HEK293 (cell line): ENCODE data around the gene FOXO1.

Source experiments
- CTCF ChIA-PET: fragments of 350-600 bp; formaldehyde crosslinking; extraction: SDS; loops from one replicate; lab custom pipeline; 2021; ENCODE audit warnings: antibody characterized with exemption; lab: Yijun Ruan, JAX
- POLR2A ChIA-PET: fragments of 300-600 bp; formaldehyde crosslinking; extraction: SDS; loops from one replicate; lab custom pipeline; 2020; ENCODE audit warnings: antibody characterized with exemption, inconsistent platforms; lab: Yijun Ruan, JAX
- H3K27ac ChIP-seq: fragments of 200-500 bp; sonication (Bioruptor generic); 2 replicates; pipeline ENCODE4 v1.5.1; 2014; ENCODE audit warnings: low read depth, low read length, control low read depth, inconsistent platforms; ENCODE audit errors: extremely low read depth
- H3K36me3 ChIP-seq, 2 experiments: fragments of 200-500 bp in 1 of 2; sonication (Bioruptor generic) in 1 of 2; 1 replicate in 1 of 2; 2 replicates in 1 of 2; pipeline ENCODE4 v1.5.1; 2014 to 2017; ENCODE audit warnings: inconsistent platforms in 2 of 2, low read length in 2 of 2; ENCODE audit not compliant: control insufficient read depth in 2 of 2, insufficient read depth in 1 of 2
- H3K4me1 ChIP-seq: fragments of 200-500 bp; sonication (Bioruptor generic); 2 replicates; pipeline ENCODE4 v1.5.1; 2014; ENCODE audit warnings: mild to moderate bottlenecking, low read length, inconsistent platforms; ENCODE audit not compliant: control insufficient read depth, insufficient read depth
- H3K4me3 ChIP-seq: 2 replicates; pipeline ENCODE4 v1.5.1; 2011; ENCODE audit warnings: low read depth, mild to moderate bottlenecking, control low read depth, low read length, moderate library complexity
- H3K9me3 ChIP-seq: fragments of 200-500 bp; sonication (Bioruptor generic); 2 replicates; pipeline ENCODE4 v1.5.1; 2014; ENCODE audit warnings: low read depth, low read length, inconsistent platforms; ENCODE audit not compliant: control insufficient read depth, insufficient read depth
- FEZF1 ChIP-seq: fragments of 450-650 bp; formaldehyde crosslinking; IDR thresholded peaks from 2 replicates; pipeline ENCODE4 v1.5.1; 2016; ENCODE audit warnings: missing biosample characterization, missing genetic modification characterization
- KLF1 ChIP-seq: fragments of 450-650 bp; formaldehyde crosslinking; IDR thresholded peaks from 2 replicates; pipeline ENCODE4 v1.5.1; 2016; ENCODE audit warnings: missing biosample characterization, missing genetic modification characterization
- SCRT2 ChIP-seq: fragments of 450-650 bp; formaldehyde crosslinking; IDR thresholded peaks from 2 replicates; pipeline ENCODE4 v1.5.1; 2016; ENCODE audit warnings: missing biosample characterization, missing genetic modification characterization
- YY2 ChIP-seq: fragments of 450-650 bp; formaldehyde crosslinking; IDR thresholded peaks from 2 replicates; pipeline ENCODE4 v1.5.1; 2016; ENCODE audit warnings: missing biosample characterization, missing genetic modification characterization
- ZFP41 ChIP-seq: fragments of 450-650 bp; formaldehyde crosslinking; IDR thresholded peaks from 2 replicates; pipeline ENCODE4 v1.5.1; 2016; ENCODE audit warnings: missing biosample characterization, missing genetic modification characterization, borderline replicate concordance
- ZNF174 ChIP-seq: fragments of 450-650 bp; formaldehyde crosslinking; IDR thresholded peaks from 2 replicates; pipeline ENCODE4 v1.5.0; 2017; ENCODE audit warnings: missing biosample characterization, mild to moderate bottlenecking, missing genetic modification characterization
- ZNF184 ChIP-seq: fragments of 450-650 bp; IDR thresholded peaks from 2 replicates; pipeline ENCODE4 v1.5.1; 2018; ENCODE audit warnings: missing biosample characterization, mild to moderate bottlenecking, missing genetic modification characterization
- ZNF223 ChIP-seq: fragments of 450-650 bp; formaldehyde crosslinking; IDR thresholded peaks from 2 replicates; pipeline ENCODE4 v1.5.1; 2016; ENCODE audit warnings: missing biosample characterization, missing genetic modification characterization
- ZNF394 ChIP-seq: fragments of 450-650 bp; formaldehyde crosslinking; IDR thresholded peaks from 2 replicates; pipeline ENCODE4 v1.5.1; 2016; ENCODE audit warnings: missing biosample characterization, missing genetic modification characterization, mild to moderate bottlenecking, moderate library complexity, borderline replicate concordance
- ZNF510 ChIP-seq: fragments of 450-650 bp; formaldehyde crosslinking; IDR thresholded peaks from 2 replicates; pipeline ENCODE4 v1.5.1; 2018; ENCODE audit warnings: mild to moderate bottlenecking, missing genetic modification characterization, missing biosample characterization; ENCODE audit not compliant: insufficient replicate concordance
- ZNF596 ChIP-seq: fragments of 450-650 bp; IDR thresholded peaks from 2 replicates; pipeline ENCODE4 v1.5.0; 2018; ENCODE audit warnings: missing biosample characterization, mild to moderate bottlenecking, missing genetic modification characterization, moderate library complexity
- ZNF623 ChIP-seq: fragments of 450-650 bp; formaldehyde crosslinking; IDR thresholded peaks from 2 replicates; pipeline ENCODE4 v1.5.1; 2016; ENCODE audit warnings: missing biosample characterization, missing genetic modification characterization
- ZNF624 ChIP-seq: fragments of 450-650 bp; formaldehyde crosslinking; IDR thresholded peaks from 2 replicates; pipeline ENCODE4 v1.5.1; 2017; ENCODE audit warnings: missing biosample characterization, missing genetic modification characterization
- ZNF670 ChIP-seq: fragments of 450-650 bp; formaldehyde crosslinking; IDR thresholded peaks from 2 replicates; pipeline ENCODE4 v1.5.1; 2016; ENCODE audit warnings: missing biosample characterization, missing genetic modification characterization, low read depth
- ZNF701 ChIP-seq: fragments of 450-650 bp; formaldehyde crosslinking; IDR thresholded peaks from 2 replicates; pipeline ENCODE4 v1.5.1; 2016; ENCODE audit warnings: missing biosample characterization, missing genetic modification characterization
- ZNF76 ChIP-seq: fragments of 450-650 bp; formaldehyde crosslinking; IDR thresholded peaks from 2 replicates; pipeline ENCODE4; 2016; ENCODE audit warnings: low read depth, missing biosample characterization, missing genetic modification characterization, borderline replicate concordance
- ZNF776 ChIP-seq: fragments of 450-650 bp; formaldehyde crosslinking; IDR thresholded peaks from 2 replicates; pipeline ENCODE4 v1.5.0; 2017; ENCODE audit warnings: missing biosample characterization, missing genetic modification characterization, borderline replicate concordance
- ZNF791 ChIP-seq: fragments of 450-650 bp; formaldehyde crosslinking; IDR thresholded peaks from 2 replicates; pipeline ENCODE4 v1.5.1; 2016; ENCODE audit warnings: missing biosample characterization, missing genetic modification characterization
- ZNF843 ChIP-seq: fragments of 450-650 bp; formaldehyde crosslinking; IDR thresholded peaks from 2 replicates; pipeline ENCODE4 v1.5.1; 2016; ENCODE audit warnings: missing biosample characterization, missing genetic modification characterization
- TF ChIP-seq, protein P1 (sequence below): fragments of 450-650 bp; formaldehyde crosslinking; IDR thresholded peaks from 2 replicates; pipeline ENCODE4 v1.5.1; 2016; ENCODE audit warnings: missing biosample characterization, missing genetic modification characterization
- TF ChIP-seq, protein P2 (sequence below): fragments of 450-650 bp; formaldehyde crosslinking; IDR thresholded peaks from 2 replicates; pipeline ENCODE4 v1.5.1; 2016; ENCODE audit warnings: missing biosample characterization, missing genetic modification characterization
- TF ChIP-seq, protein P3 (sequence below): fragments of 450-650 bp; formaldehyde crosslinking; IDR thresholded peaks from 2 replicates; pipeline ENCODE4 v1.5.1; 2016; ENCODE audit warnings: missing biosample characterization, missing genetic modification characterization

Gene FOXO1

DNA sequence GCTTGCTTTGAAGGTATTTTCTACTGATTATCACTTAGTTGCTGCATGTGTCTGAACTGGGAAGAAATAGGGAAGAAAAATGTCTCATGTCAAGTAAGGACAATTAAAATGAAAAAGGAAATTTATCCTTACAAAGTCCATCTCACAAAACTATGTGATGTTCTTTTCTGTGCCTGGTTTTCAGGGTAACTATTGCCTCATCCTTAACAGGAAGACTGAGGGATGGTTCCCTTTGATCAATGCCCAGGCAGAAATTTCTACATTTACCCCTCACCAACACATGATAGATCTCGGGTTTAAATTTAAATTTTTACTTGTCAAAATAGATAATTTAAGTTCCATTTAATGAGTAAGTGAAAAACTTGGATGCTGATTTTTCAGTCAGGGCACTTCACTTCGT is 3.9 kb upstream of the FOXO1 start:
- POLR2A ChIA-PET: no interaction called here
- Histone ChIP-seq H3K4me1 (peaks cover 12% of the 10 kb centered on the region), H3K4me3 (no peak overlapping the region), H3K27ac (no peak overlapping the region), H3K36me3 (no peaks in the 10 kb centered on the region), H3K9me3 (no peaks in the 10 kb centered on the region)
- no peak for TF ChIP-seq ZNF510 (tag by site-specific recombination)
- TF ChIP-seq FEZF1 (tag by site-specific recombination): peak; percentile 30; the same call in 1 of the 2 replicates
- CTCF ChIA-PET: no interaction called here

GRCh38 chr13:40668335-40668734 is 1.9 kb upstream of the FOXO1 start:
- Histone ChIP-seq H3K27ac (no peak overlapping the region), H3K9me3 (no peaks in the 10 kb centered on the region)
- CTCF ChIA-PET: interaction anchor here (0.6 to 1.3 kb wide), 5 partner anchors 11 to 607 kb away, joined by 3 to 5 read pairs (median 4); no protein-coding TSS in a partner anchor
- TF ChIP-seq ZNF791 (tag by site-specific recombination) (no peak), KLF1 (tag by site-specific recombination) (peak; percentile 75), SCRT2 (peak; percentile 48; the same call in 1 of the 2 replicates)
- TF ChIP-seq, protein P1, sequence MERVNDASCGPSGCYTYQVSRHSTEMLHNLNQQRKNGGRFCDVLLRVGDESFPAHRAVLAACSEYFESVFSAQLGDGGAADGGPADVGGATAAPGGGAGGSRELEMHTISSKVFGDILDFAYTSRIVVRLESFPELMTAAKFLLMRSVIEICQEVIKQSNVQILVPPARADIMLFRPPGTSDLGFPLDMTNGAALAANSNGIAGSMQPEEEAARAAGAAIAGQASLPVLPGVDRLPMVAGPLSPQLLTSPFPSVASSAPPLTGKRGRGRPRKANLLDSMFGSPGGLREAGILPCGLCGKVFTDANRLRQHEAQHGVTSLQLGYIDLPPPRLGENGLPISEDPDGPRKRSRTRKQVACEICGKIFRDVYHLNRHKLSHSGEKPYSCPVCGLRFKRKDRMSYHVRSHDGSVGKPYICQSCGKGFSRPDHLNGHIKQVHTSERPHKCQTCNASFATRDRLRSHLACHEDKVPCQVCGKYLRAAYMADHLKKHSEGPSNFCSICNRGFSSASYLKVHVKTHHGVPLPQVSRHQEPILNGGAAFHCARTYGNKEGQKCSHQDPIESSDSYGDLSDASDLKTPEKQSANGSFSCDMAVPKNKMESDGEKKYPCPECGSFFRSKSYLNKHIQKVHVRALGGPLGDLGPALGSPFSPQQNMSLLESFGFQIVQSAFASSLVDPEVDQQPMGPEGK (tag by site-specific recombination): peak; percentile 49; the same call in 1 of the 2 replicates
- TF ChIP-seq, all 188 proteins: peak for 3
- Histone ChIP-seq H3K36me3 (no peaks in the 10 kb centered on the region), H3K4me3 (no peak overlapping the region), H3K4me1 (peaks cover 14% of the 10 kb centered on the region)
- POLR2A ChIA-PET: no interaction called here

DNA sequence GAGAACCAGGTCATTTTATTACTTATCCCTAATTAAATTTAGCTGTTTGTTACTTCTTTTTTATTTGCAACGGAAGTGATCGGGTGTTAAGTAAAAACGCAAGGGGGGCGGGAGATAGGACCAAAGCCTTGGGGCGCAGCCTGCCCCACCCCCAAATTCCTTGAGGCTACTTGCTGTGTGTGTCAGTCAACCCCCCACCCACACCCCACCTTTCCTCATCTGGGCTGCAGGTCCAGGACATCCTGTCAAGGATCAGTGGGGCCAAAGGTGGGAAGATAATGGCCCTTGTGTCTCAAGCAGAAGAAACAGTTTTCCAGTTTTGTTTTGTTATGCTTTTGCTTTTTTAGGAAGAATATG is 1.2 kb upstream of the FOXO1 start:
- Histone ChIP-seq H3K4me1 (peaks cover 11% of the 10 kb centered on the region), H3K4me3 (peak overlapping the region; percentile 66), H3K36me3 (no peaks in the 10 kb centered on the region), H3K9me3 (no peaks in the 10 kb centered on the region), H3K27ac (no peak overlapping the region)
- POLR2A ChIA-PET: no interaction called here
- TF ChIP-seq ZNF776 (tag by site-specific recombination) (no peak), ZNF843 (tag by site-specific recombination) (no peak), ZNF670 (no peak), ZNF184 (no peak), ZNF394 (tag by site-specific recombination) (no peak), ZNF223 (tag by site-specific recombination) (no peak), ZNF76 (tag by site-specific recombination) (no peak), ZNF701 (tag by site-specific recombination) (no peak), ZNF596 (tag by site-specific recombination) (no peak), ZNF174 (tag by site-specific recombination) (no peak), YY2 (tag by site-specific recombination) (no peak), ZNF623 (no peak), ZFP41 (no peak), ZNF624 (tag by site-specific recombination) (no peak)
- TF ChIP-seq, protein P2, sequence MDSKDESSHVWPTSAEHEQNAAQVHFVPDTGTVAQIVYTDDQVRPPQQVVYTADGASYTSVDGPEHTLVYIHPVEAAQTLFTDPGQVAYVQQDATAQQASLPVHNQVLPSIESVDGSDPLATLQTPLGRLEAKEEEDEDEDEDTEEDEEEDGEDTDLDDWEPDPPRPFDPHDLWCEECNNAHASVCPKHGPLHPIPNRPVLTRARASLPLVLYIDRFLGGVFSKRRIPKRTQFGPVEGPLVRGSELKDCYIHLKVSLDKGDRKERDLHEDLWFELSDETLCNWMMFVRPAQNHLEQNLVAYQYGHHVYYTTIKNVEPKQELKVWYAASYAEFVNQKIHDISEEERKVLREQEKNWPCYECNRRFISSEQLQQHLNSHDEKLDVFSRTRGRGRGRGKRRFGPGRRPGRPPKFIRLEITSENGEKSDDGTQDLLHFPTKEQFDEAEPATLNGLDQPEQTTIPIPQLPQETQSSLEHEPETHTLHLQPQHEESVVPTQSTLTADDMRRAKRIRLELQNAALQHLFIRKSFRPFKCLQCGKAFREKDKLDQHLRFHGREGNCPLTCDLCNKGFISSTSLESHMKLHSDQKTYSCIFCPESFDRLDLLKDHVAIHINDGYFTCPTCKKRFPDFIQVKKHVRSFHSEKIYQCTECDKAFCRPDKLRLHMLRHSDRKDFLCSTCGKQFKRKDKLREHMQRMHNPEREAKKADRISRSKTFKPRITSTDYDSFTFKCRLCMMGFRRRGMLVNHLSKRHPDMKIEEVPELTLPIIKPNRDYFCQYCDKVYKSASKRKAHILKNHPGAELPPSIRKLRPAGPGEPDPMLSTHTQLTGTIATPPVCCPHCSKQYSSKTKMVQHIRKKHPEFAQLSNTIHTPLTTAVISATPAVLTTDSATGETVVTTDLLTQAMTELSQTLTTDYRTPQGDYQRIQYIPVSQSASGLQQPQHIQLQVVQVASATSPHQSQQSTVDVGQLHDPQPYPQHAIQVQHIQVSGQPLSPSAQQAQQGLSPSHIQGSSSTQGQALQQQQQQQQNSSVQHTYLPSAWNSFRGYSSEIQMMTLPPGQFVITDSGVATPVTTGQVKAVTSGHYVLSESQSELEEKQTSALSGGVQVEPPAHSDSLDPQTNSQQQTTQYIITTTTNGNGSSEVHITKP (tag by site-specific recombination): no peak
- TF ChIP-seq, protein P3, sequence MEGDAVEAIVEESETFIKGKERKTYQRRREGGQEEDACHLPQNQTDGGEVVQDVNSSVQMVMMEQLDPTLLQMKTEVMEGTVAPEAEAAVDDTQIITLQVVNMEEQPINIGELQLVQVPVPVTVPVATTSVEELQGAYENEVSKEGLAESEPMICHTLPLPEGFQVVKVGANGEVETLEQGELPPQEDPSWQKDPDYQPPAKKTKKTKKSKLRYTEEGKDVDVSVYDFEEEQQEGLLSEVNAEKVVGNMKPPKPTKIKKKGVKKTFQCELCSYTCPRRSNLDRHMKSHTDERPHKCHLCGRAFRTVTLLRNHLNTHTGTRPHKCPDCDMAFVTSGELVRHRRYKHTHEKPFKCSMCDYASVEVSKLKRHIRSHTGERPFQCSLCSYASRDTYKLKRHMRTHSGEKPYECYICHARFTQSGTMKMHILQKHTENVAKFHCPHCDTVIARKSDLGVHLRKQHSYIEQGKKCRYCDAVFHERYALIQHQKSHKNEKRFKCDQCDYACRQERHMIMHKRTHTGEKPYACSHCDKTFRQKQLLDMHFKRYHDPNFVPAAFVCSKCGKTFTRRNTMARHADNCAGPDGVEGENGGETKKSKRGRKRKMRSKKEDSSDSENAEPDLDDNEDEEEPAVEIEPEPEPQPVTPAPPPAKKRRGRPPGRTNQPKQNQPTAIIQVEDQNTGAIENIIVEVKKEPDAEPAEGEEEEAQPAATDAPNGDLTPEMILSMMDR (tag by site-specific recombination): no peak
- CTCF ChIA-PET: interaction anchor here (0.7 to 0.9 kb wide), 2 partner anchors 85 to 606 kb away, joined by 3 to 5 read pairs; no protein-coding TSS in a partner anchor
